22Rv1 (cell line): Measurements from ENCODE around the gene SUCO.

ENCODE experiments used
- CTCF ChIP-seq: fragments of 450-650 bp; IDR thresholded peaks from 2 replicates; pipeline ENCODE4 v1.5.1; 2017; ENCODE audit warnings: mild to moderate bottlenecking
- ZFX ChIP-seq: fragments of 450-650 bp; IDR thresholded peaks from 2 replicates; pipeline ENCODE4 v1.6.1; 2017; ENCODE audit warnings: antibody characterized with exemption, borderline replicate concordance

DNA sequence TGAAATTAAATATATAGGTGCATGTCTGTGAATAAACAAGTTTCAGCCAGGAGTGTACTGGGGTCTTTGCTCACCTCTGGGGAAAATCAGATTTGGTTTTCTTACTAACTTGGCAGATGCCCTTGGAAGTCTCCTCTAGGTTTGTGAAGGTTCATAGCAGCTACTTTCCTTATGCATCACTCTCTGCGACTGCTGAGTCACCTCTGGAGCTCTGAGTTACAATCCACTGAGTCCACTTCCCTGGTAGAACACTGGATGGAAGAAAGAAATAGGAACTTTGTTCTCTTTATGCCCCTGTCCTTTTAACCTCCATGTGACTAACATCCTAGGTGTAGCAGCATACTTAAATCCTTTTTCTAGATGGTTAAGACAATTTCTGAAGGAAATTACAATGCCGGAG lies 121.6 kb downstream of the SUCO start:
- TF ChIP-seq CTCF (no peak), ZFX (no peak)
